K562 (cell line): ENCODE data around the gene PLOD1. TPM values are rescaled to one million over a fixed set of nuclear protein-coding genes. Genes with fewer than 3 reads are reported as not detected.

Experiments used
- CHD7 ChIP-seq: fragments of 200-600 bp; sonication (generic); IDR thresholded peaks from one replicate; pipeline ENCODE4 v1.6.1; 2012; ENCODE audit warnings: mild to moderate bottlenecking, low read depth, low read length, inconsistent platforms
- CUX1 ChIP-seq: fragments of 200-800 bp; sonication (Bioruptor generic); IDR thresholded peaks from 2 replicates; pipeline ENCODE4 v1.6.1; 2016; ENCODE audit warnings: missing genetic modification characterization, missing compliant biosample characterization
- GATA2 ChIP-seq: sonication (generic); formaldehyde crosslinking; IDR thresholded peaks from 2 replicates; pipeline ENCODE4 v1.4.0; 2020; ENCODE audit warnings: mild to moderate bottlenecking, missing genetic modification reagents
- KLF16 ChIP-seq: IDR thresholded peaks from 2 replicates; pipeline ENCODE4 v1.6.1; 2016; ENCODE audit warnings: antibody characterized with exemption
- MLX ChIP-seq, 2 experiments: fragments of 450-650 bp in 1 of 2; sonication (generic) in 1 of 2; formaldehyde crosslinking; conservative IDR thresholded peaks; 2 replicates each; pipeline versions ENCODE4 v1.4.0 to v1.8.1; 2020 to 2022; ENCODE audit warnings: mild to moderate bottlenecking in 1 of 2, missing genetic modification reagents in 1 of 2
- MTA3 ChIP-seq: fragments of 450-650 bp; formaldehyde crosslinking; IDR thresholded peaks from 2 replicates; pipeline ENCODE4 v1.6.1; 2017; ENCODE audit warnings: mild to moderate bottlenecking, borderline replicate concordance
- PHF20 ChIP-seq: fragments of 450-650 bp; IDR thresholded peaks from 2 replicates; pipeline ENCODE4 v1.6.1; 2018; ENCODE audit not compliant: partially characterized antibody
- PHTF2 ChIP-seq: fragments of 250-450 bp; sonication (Bioruptor Pico); IDR thresholded peaks from 2 replicates; pipeline ENCODE4 v1.5.0; 2021; ENCODE audit warnings: mild to moderate bottlenecking
- ZKSCAN3 ChIP-seq: fragments of 250-450 bp; sonication (Bioruptor Pico); IDR thresholded peaks from 2 replicates; pipeline ENCODE4 v1.4.0; 2020
- ZNF583 ChIP-seq: fragments of 250-450 bp; sonication (Bioruptor Pico); IDR thresholded peaks from 2 replicates; pipeline ENCODE4 v1.4.0; 2020
- polyA plus RNA-seq, 8 experiments: library from polyadenylated mRNA; depleted of rRNA in 4 of 8; stranded (reverse) in 5 of 8; unstranded in 3 of 8; fragments of >200 nt; fragmentation: Nextera tagmentation in 2 of 8; fragmentation: Illumina TruSeq in 1 of 8; extraction: Ambion mirVana in 2 of 8; extraction: Trizol in 1 of 8; gene quantifications; 2 replicates each; pipeline versions ENCODE4 v1.2.1 to v1.2.3, GENCODE V29; 2011 to 2014; ENCODE audit warnings: inconsistent platforms in 1 of 8, missing spikeins in 1 of 8
- total RNA-seq, 7 experiments: library from RNA; depleted of rRNA in 6 of 7; stranded (reverse); fragments of >200 nt in 6 of 7; fragmentation: Illumina TruSeq in 2 of 7; extraction: Trizol in 2 of 7; gene quantifications; 2 replicates each; pipeline versions ENCODE4 v1.2.1 to v1.2.3, GENCODE V29; 2011 to 2021; ENCODE audit warnings: low replicate concordance in 1 of 7

The PLOD1 gene
- total and polyA plus RNA-seq, 9 of the 15 experiments (the other 6 are each of a cell fraction or from before 2014, with no cell fraction given) = 16.6 to 90.8 (median 52.7) TPM

DNA sequence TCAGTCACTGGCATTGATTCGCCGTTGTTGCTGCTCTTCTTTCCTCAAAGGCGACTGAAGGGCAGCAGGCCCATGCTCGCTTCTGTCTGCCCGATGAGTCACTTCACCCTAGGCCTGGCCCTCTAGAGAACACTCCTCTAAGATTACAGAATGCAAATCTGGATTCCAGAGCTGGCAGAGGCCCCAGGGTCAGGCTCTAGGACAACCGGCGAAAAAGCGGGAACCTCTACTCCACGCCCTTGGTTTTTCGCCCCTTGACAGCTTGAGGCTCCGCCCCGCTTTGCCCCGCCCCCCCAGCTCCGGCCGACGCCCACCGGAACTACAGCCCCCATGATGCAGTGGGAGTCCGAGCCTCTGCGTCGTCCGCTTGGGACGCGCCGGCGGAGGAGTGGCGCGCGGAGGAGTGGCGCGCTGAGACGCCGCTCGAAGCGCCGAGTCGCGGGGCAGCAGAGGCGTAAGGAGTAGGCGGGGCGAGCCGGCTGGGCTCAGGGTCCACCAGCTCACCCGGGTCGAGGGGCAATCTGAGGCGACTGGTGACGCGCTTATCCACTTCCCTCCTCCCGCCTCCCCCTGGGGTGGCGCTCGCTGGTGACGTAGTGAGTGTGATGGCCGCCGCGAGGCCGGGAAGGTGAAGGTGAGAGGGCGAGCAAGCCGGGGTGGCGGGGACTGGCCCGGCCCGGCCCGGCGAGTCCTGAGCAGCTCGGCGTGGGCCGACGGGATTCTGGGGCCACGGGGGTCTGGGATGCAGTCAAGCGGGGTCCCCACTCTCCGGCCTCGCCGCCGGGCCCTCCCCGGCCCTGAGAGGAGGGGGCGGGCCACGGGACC lies 45.5 kb downstream of the PLOD1 start, which contains the start of gene MFN2 (continued):
- no peak for TF ChIP-seq CHD7
- TF ChIP-seq GATA2 (CRISPR knock-in tag) = no peak
- no peak for TF ChIP-seq ZKSCAN3 (CRISPR knock-in tag)
- TF ChIP-seq CUX1 (CRISPR knock-in tag) = no peak
- TF ChIP-seq PHTF2 (CRISPR knock-in tag) = no peak
- no peak for TF ChIP-seq MLX (CRISPR knock-in tag; conservative IDR thresholded peaks at IDR 0.05)
- peak; percentile 78; the same call in 1 of the 2 replicates for TF ChIP-seq MTA3
- TF ChIP-seq ZNF583 (CRISPR knock-in tag) = 0 out of 2 replicates have a peak, but pooled peaks have one; percentile 30
- peak; percentile 97 for TF ChIP-seq PHF20
- TF ChIP-seq KLF16 = no peak
